RWPE1 (cell line): Measurements from ENCODE around the gene HES1.
A peak's percentile ranks its signal among the peaks of the same experiment; 100 is the strongest.

Source experiments
- CTCF ChIA-PET: fragments of 350-600 bp; sonication (Branson Sonifier 250); formaldehyde crosslinking; extraction: SDS; loops from one replicate; lab custom pipeline; 2021; lab: Yijun Ruan, JAX
- POLR2A ChIA-PET: fragments of 400-600 bp; formaldehyde crosslinking; extraction: SDS; loops from one replicate; lab custom pipeline; 2020; ENCODE audit warnings: antibody characterized with exemption; ENCODE audit not compliant: low non-redundant PET; lab: Yijun Ruan, JAX
- DNase-seq: peaks from one replicate; pipeline ENCODE4 v3.0.0; 2012; ENCODE audit warnings: low spot score
- H3K27ac ChIP-seq: fragments of 450-650 bp; 2 replicates; pipeline ENCODE4 v1.5.1; 2017
- TF ChIP-seq, protein P1 (sequence below): fragments of 450-650 bp; conservative IDR thresholded peaks from 2 replicates; pipeline ENCODE4 v1.5.1; 2017; ENCODE audit warnings: low read depth, mild to moderate bottlenecking

HES1 gene

GRCh38 chr3:194110483-194110882 lies 25.5 kb upstream of the HES1 start:
- no peak overlapping the region for H3K27ac ChIP-seq
- ChIA-PET POLR2A (no interaction called here), CTCF (no interaction called here)
- TF ChIP-seq, protein P1, sequence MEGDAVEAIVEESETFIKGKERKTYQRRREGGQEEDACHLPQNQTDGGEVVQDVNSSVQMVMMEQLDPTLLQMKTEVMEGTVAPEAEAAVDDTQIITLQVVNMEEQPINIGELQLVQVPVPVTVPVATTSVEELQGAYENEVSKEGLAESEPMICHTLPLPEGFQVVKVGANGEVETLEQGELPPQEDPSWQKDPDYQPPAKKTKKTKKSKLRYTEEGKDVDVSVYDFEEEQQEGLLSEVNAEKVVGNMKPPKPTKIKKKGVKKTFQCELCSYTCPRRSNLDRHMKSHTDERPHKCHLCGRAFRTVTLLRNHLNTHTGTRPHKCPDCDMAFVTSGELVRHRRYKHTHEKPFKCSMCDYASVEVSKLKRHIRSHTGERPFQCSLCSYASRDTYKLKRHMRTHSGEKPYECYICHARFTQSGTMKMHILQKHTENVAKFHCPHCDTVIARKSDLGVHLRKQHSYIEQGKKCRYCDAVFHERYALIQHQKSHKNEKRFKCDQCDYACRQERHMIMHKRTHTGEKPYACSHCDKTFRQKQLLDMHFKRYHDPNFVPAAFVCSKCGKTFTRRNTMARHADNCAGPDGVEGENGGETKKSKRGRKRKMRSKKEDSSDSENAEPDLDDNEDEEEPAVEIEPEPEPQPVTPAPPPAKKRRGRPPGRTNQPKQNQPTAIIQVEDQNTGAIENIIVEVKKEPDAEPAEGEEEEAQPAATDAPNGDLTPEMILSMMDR: no peak
- DNase-seq: no peak

DNA sequence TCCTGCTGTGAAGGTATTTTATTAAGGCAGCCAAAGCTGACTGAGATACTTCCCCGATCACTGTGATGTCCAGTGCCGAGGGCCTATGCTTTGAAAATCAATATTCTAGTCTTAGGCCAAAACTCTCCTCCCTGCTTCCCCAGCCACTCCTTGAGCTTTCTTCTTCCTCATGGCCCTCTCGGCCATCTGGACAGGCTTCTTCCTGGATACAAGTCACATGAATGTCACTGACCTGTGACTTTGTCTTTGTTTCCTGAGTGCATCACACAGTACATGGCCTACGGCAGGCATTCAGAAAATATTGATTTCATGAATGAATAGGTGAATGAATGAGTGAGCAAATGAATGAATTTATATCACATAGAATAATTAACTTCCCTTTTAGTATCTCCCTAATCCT lies 24.6 kb upstream of the HES1 start:
- TF ChIP-seq, protein P1: no peak
- H3K27ac ChIP-seq: no peak overlapping the region
- CTCF ChIA-PET: no interaction called here
- POLR2A ChIA-PET: no interaction called here
- DNase-seq: no peak

GRCh38 chr3:194112120-194113106 lies 23.5 kb upstream of the HES1 start:
- POLR2A ChIA-PET: interaction anchor here (0.7 kb wide), 2 partner anchors 8 to 21 kb away, joined by 4 to 8 read pairs; no protein-coding TSS in a partner anchor

DNA sequence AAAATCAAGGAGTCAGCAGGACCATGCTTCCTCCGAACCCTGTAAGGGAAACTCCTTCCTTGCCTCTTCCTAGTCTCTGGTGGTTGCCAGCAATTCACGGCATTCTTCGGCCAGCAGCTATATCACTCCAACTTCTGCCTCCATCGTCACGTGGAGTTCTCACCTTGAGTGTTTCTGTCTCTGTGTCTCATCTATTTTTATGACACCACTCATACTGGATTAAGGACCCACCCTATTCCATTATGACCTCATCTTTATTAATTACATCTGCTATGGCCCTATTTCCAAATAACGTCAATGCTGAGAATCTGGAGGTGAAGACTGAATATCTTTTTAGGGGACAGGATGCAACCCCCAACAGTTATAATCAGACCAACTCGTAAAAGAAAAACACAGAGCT lies 21.8 kb upstream of the HES1 start:
- CTCF ChIA-PET: no interaction called here
- no peak for DNase-seq
- H3K27ac ChIP-seq: no peak overlapping the region
- TF ChIP-seq, protein P1: no peak
- POLR2A ChIA-PET: no interaction called here

More at GRCh38 chr3:194112120-194113106, 23.5 kb upstream of the HES1 start:
- no peak overlapping the region for H3K27ac ChIP-seq
- DNase-seq: peak; percentile 82
- TF ChIP-seq, protein P1: no peak
- CTCF ChIA-PET: interaction anchor here (0.6 kb wide), 1 partner anchor 1271 kb away, joined by 3 read pairs; no protein-coding TSS in a partner anchor

GRCh38 chr3:194117104-194117845 lies 18.7 kb upstream of the HES1 start:
- TF ChIP-seq, protein P1: no peak
- ChIA-PET POLR2A (no interaction called here), CTCF (interaction anchor here (0.6 to 0.9 kb wide), 3 partner anchors 12 to 338 kb away, joined by 4 to 5 read pairs (median 4); no protein-coding TSS in a partner anchor)
- DNase-seq: no peak
- H3K27ac ChIP-seq: no peak overlapping the region

GRCh38 chr3:194118920-194119319 lies 17.0 kb upstream of the HES1 start:
- ChIA-PET POLR2A (no interaction called here), CTCF (no interaction called here)
- H3K27ac ChIP-seq: no peak overlapping the region
- TF ChIP-seq, protein P1: no peak
- no peak for DNase-seq
